ENCODE measurements around the gene GBE1.
"Not testable (repeated sequence)": the region's sequence is repeated elsewhere in the genome, so short reads cannot be mapped to it uniquely, and the experiment has no call there.

Gene GBE1

GRCh38 chr3:81752604-81753003 is 8.8 kb downstream of the GBE1 start:
- DNase-seq = no peak

GRCh38 chr3:81749265-81749664 is 12.2 kb downstream of the GBE1 start:
- no peak for DNase-seq

DNA sequence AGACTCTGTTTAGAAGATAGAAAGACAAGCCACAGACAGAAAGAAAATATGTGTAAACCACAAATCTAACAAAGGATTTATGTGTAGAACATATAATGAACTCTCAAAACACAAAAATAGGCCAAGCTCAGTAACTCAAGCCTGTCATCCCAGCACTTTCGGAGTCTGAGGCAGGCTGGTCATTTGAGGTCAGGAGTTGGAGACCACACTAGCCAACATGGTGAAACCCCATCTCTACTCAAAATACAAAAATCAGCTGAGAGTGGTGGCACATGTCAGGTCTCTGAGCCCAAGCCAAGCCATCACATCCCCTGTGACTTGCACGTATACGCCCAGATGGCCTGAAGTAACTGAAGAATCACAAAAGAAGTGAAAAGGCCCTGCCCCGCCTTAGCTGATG is 14.2 kb downstream of the GBE1 start:
- not testable (repeated sequence) for DNase-seq

DNA sequence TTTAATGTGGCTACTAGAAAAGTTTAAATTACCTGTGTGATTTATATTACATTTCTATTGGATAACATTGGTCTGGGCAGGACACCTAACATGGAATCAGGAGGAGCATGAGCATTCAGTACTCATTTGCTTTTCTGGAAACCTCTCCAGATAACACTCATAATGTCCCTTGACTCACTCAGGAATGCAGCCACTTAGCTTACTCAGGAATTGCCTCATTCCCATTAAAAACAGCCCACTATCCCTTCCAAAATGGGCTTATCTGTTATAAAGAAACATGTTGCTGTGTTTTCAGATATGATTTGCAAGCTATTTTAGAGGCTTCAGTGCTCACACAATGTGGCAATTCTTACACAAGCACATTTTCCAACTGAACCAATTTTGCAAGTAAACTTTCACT is 17.1 kb downstream of the GBE1 start:
- no peak for DNase-seq

DNA sequence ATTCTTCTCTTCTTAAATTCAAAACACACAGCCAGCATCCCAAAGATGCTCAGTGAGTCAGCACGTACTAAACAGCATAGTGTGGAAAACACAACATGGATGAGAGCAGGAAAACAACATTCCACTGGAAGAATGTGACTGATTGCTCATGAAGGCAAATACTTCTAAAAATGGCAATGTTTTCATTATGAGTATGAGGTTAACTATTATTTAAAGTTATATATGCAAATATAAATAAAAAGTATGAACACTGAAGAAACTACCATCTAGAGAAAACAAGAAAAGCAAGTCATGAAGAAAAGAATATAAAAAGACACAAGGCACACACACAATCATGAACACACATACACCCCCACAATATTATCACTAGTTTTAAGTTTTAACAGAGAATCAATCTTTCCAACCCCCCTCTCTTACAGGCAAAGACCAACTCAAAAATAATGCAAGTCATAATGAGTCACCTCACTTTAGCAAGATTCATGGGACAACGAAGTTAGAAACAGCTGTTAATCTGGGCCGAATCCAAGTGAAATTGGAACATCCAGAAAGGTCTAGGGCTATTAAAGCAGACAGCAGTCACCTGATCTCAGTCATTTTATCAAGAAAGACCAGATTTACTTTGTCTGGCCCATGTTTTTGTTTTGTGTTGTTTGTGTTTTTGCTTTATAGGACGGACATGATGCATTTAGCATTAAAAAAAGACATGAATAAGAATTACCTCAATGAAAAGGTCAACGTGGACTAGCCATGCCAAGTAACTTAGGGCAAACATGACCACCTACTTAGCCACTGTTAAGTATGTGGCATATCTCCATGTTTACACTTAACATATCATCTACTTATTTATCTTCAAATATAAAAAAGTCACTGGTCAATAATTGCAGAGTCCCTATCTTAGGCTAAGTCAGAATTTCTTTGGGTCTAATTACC is 18.1 kb downstream of the GBE1 start:
- DNase-seq = no peak

GRCh38 chr3:81742581-81742980 is 18.9 kb downstream of the GBE1 start:
- DNase-seq = no peak

- no peak for DNase-seq
Measured at GRCh38 chr3:81741216-81741615, 20.2 kb downstream of the GBE1 start.

- DNase-seq = no peak
Measured at GRCh38 chr3:81740731-81741130, 20.7 kb downstream of the GBE1 start.

GRCh38 chr3:81735334-81735733 is 26.1 kb downstream of the GBE1 start:
- DNase-seq = no peak

DNA sequence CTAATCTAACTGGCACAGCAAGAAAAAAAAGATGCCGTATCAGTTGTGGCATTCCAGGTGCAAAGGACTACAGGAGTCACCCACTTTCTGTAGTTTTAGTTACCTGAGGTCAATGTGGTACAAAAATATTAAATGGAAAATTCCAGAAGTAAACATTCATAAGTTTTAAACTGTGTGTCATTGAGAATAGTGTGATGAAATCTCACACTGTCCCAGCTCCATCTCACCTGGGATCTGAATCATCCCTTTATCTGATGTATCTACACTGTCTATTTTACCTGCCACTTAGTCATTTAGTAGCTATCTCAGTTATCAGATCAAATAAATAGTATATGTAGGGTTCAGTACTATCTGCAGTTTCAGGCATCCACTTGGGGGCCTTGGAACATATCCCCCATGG is 26.7 kb downstream of the GBE1 start:
- DNase-seq = no peak

- peak; percentile 43 for DNase-seq
Measured at GRCh38 chr3:81732642-81733041, 28.8 kb downstream of the GBE1 start.

DNA sequence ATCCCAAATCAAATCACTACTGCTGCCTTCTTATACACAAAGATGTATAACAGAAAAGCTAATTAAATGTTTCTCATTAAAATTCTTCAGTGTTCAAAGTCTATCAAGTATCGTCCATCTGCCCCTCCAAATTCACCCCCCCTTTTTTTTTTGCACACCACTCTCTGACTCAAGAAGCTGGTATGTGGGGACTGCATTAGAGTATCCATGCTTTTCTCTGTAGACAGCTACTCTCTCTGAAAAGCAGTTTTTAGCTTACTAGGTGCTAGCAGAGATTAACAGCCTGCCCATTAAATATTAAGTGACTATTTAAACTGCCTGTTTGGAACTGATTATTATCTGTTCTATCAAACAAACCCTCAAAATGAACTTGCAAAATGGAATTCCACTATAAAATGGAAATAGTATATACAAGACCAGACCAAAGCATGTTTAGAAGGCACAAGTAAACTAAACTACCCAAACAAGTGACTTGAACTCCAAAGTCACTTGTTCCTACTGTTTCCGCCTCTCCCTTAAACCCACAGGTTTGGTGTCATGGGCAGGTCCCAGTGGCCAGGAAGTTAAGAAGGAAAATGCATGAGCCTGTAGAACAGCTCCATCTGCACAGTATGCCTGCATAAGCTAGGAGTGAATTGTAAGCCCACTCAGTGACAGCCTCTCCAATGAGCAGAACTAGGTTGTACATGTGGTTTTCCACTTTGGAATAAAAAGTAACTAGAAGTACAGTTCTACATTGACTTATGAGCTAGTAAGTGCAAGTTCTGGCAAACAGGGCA is 32.5 kb downstream of the GBE1 start:
- DNase-seq = no peak

DNA sequence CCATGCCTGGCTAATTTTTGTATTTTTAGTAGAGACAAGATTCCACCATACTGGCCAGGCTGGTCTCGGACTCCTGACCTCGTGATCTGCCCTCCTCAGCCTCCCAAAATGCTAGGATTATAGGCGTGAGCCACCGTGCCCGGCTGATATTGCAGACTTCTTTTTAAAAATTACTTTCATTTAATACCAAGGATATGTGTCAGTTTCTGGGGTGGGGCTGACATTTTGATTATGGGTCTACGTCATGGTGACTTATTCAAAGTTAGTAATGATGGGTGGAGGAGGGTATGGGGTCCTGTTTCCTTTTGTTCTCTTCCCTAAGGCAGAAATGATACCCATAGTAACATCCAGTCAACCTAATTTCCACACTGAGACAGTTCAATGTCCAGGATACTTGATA is 34.7 kb downstream of the GBE1 start:
- no peak for DNase-seq

DNA sequence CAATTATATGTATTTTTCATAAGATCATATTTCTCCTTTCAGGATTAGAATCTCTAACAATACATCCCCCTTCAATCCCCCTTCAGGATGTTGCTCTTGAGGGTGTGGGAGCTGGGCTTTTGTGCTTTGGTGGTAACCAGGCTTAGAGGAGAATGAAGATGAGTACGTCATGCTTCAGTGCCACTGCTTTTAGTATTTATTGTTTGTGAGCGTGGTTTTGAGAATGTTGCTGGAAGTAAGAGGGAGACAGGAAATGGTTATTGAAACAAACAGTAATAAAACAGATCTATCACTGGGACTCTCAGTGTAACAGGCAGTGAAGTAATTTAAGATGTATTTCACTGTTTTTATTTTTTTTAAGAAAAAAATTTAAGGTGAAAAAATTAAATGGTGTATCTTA is 35.3 kb downstream of the GBE1 start:
- DNase-seq = no peak

- DNase-seq = peak; percentile 5
Measured at GRCh38 chr3:81723732-81724313, 37.6 kb downstream of the GBE1 start.

DNA sequence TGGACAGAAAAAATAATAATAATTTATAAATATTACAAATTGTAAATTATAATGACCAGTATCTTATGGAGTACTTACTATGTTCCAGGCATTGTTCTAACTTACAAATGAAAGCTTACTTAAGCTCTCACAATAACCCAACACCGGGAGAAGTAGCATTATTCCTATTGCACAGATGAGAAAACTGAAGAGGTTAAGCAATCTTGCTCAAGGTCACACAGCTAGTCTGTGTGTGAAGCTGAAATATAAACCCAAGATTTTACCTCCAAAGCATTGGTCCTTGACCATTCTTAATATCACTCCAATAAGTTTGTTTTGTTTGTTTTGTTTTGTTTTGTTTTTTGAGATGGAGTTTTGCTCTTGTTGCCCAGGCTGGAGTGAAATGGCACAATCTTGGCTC is 43.1 kb downstream of the GBE1 start:
- DNase-seq = no peak

GRCh38 chr3:81716870-81717509 is 44.5 kb downstream of the GBE1 start:
- DNase-seq = peak; percentile 48

- no peak for DNase-seq
Measured at GRCh38 chr3:81713031-81713430, 48.4 kb downstream of the GBE1 start.

GRCh38 chr3:81709606-81710005 is 51.8 kb downstream of the GBE1 start:
- DNase-seq = no peak

GRCh38 chr3:81707996-81708395 is 53.4 kb downstream of the GBE1 start:
- no peak for DNase-seq

GRCh38 chr3:81702126-81702525 is 59.3 kb downstream of the GBE1 start:
- no peak for DNase-seq

DNA sequence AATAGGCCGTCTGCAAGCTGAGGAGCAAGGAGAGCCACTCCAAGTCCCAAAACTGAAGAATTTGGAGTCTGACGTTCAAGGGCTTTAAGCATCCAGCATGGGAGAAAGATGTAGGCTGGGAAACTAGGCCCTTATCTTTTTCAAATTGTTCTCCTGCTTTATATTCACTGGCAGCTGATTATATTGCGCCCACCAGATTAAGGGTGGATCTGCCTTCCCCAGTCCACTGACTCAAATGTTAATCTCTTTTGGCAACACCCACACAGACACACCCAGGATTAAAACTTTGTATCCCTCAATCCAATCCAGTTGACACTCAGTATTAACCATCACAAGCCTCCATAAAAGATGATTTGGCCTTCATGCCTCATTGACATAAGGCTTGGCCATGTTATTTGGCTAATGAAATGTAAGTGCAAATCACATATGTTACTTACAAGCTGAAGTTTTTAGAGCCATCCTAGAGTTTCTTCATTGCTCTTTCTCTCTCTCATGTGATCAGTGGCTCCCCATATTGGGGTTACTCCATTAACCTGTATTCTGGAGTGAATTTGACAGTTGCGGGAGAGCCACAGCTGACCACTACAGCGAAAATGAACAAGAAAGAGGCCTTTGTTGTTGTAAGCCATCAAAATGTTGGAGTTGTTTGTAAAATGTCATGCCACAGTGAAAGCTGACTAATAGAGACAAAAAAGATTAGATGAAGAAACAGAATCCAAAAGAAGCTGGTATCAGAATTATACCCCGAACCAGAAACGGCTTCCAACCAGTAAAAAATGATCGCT is 61.7 kb downstream of the GBE1 start:
- no peak for DNase-seq
